Glutamatergic neuron (in vitro differentiated cells): ENCODE results near the gene POU2AF3. TPM values are rescaled to one million over a fixed set of nuclear protein-coding genes. Genes with fewer than 3 reads are reported as not detected.

ENCODE experiments used
- DNase-seq: peaks from one replicate; pipeline ENCODE4 v3.0.0; 2022
- H3K27ac Mint-ChIP-seq: one replicate; pipeline ENCODE4 v1.8.0; 2020; ENCODE audit warnings: mild to moderate bottlenecking, mixed read lengths, inconsistent platforms; ENCODE audit not compliant: unreplicated experiment
- H3K27me3 Mint-ChIP-seq: one replicate; pipeline ENCODE4 v1.8.0; 2020; ENCODE audit warnings: mild to moderate bottlenecking, moderate library complexity, mixed read lengths, inconsistent platforms; ENCODE audit not compliant: unreplicated experiment
- H3K36me3 Mint-ChIP-seq: one replicate; pipeline ENCODE4 v1.8.0; 2020; ENCODE audit warnings: mild to moderate bottlenecking, mixed read lengths, inconsistent platforms; ENCODE audit not compliant: unreplicated experiment
- H3K4me1 Mint-ChIP-seq: one replicate; pipeline ENCODE4 v1.8.0; 2020; ENCODE audit warnings: mild to moderate bottlenecking, low read depth, mixed read lengths, inconsistent platforms; ENCODE audit not compliant: unreplicated experiment
- H3K4me3 Mint-ChIP-seq: one replicate; pipeline ENCODE4 v1.8.0; 2020; ENCODE audit warnings: mild to moderate bottlenecking, mixed read lengths, inconsistent platforms; ENCODE audit not compliant: unreplicated experiment
- H3K9me3 Mint-ChIP-seq: one replicate; pipeline ENCODE4 v1.8.0; 2020; ENCODE audit warnings: mild to moderate bottlenecking, moderate library complexity, mixed read lengths, inconsistent platforms; ENCODE audit not compliant: unreplicated experiment
- long read RNA-seq: library from polyadenylated mRNA; unstranded; transcript quantifications from one replicate; pipeline ENCODE4 v2.0.0, GENCODE V29; 2020; ENCODE audit not compliant: unreplicated experiment
- total RNA-seq: library from RNA; stranded (reverse); fragmentation: NEBNext Ultra II Directional; extraction: Animal tissue kit (Norgen Biotek cat#: 25700); gene quantifications from one replicate; pipeline ENCODE4 v1.2.1, GENCODE V29; 2021; ENCODE audit not compliant: unreplicated experiment
- TF ChIP-seq, protein P1 (sequence below): fragments of 200-600 bp; sonication (generic); IDR thresholded peaks from one replicate; pipeline ENCODE4 v1.5.0; 2021; ENCODE audit not compliant: partially characterized antibody, unreplicated experiment

POU2AF3 gene, protein sequence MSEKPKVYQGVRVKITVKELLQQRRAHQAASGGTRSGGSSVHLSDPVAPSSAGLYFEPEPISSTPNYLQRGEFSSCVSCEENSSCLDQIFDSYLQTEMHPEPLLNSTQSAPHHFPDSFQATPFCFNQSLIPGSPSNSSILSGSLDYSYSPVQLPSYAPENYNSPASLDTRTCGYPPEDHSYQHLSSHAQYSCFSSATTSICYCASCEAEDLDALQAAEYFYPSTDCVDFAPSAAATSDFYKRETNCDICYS
- not detected for total RNA-seq
- long read RNA-seq, result 0 reads

DNA sequence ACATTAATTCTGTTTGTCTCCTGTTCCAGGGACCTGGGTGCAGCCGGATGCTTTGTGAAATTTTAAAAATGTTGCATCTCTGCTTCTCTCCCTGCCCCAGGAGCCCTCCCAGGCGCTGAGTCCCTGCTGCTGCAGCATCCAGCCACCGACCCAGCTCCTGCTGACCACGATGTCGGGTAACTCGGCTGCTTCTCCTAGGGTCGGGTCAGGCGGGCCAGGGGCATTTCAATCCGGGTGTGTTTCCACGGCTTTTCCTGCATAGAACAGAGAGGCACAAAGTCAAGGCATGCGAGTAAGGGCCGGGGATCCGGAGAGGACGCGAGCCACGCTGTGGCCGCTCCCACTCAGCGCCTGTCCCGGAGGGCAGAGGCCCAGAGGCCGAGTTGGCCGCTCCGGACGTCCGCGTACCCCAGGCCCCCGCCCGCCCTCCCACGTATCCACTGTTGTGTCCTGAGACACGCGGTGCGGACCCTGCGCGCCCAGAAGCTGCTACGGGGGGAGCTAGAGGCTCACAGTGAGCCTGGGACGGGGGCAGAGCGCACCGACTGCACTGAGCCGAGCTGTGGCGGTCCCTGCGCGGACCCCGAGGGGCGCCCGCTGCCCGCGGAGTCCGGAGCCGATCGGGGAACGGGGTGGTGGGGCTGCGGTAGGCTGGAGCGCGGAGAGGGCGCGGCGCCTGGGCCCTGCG is at the start of gene POU2AF3:
Gene POU2AF3 (plus strand): TSS at position 134 of the 688 bp plus-strand sequence. CDS start 36 bp downstream, at position 170.
- peaks cover 2% of the 10 kb centered on the region for H3K27me3 Mint-ChIP-seq
- DNase-seq, result peak; percentile 36
- TF ChIP-seq, protein P1, sequence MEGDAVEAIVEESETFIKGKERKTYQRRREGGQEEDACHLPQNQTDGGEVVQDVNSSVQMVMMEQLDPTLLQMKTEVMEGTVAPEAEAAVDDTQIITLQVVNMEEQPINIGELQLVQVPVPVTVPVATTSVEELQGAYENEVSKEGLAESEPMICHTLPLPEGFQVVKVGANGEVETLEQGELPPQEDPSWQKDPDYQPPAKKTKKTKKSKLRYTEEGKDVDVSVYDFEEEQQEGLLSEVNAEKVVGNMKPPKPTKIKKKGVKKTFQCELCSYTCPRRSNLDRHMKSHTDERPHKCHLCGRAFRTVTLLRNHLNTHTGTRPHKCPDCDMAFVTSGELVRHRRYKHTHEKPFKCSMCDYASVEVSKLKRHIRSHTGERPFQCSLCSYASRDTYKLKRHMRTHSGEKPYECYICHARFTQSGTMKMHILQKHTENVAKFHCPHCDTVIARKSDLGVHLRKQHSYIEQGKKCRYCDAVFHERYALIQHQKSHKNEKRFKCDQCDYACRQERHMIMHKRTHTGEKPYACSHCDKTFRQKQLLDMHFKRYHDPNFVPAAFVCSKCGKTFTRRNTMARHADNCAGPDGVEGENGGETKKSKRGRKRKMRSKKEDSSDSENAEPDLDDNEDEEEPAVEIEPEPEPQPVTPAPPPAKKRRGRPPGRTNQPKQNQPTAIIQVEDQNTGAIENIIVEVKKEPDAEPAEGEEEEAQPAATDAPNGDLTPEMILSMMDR, result no peak
- no peaks in the 10 kb centered on the region for H3K9me3 Mint-ChIP-seq
- H3K4me3 Mint-ChIP-seq, result peak within 1 kb of the TSS; percentile 84
- H3K36me3 Mint-ChIP-seq, result no peaks in the 10 kb centered on the region
- H3K4me1 Mint-ChIP-seq, result peaks cover 11% of the 10 kb centered on the region
- H3K27ac Mint-ChIP-seq, result no peak within 1 kb of the TSS

DNA sequence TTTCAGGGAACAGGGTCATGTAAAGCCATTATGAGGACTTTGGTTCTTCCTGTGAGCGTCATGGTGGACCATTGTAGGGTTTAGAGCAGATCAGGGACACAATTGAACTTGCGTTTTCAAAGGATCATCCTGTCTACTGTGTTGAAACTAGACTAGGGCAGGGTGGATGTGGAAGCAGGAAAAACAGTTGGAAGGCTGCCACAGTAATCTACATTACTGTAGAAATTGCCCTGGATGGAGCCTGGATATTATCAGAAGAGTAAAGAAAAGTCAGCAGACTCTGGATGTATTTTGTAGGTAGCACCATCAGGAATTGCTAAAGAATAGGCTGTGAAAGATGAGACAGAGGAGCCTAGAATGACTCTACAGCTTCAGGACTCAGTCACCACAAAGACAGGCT is 47.4 kb upstream of the POU2AF3 start:
- TF ChIP-seq, protein P1, result no peak
- Mint-ChIP-seq H3K9me3 (no peaks in the 10 kb centered on the region), H3K27ac (no peak overlapping the region), H3K36me3 (no peaks in the 10 kb centered on the region), H3K27me3 (no peaks in the 10 kb centered on the region), H3K4me1 (peaks cover 2% of the 10 kb centered on the region), H3K4me3 (no peak overlapping the region)
- DNase-seq, result no peak

DNA sequence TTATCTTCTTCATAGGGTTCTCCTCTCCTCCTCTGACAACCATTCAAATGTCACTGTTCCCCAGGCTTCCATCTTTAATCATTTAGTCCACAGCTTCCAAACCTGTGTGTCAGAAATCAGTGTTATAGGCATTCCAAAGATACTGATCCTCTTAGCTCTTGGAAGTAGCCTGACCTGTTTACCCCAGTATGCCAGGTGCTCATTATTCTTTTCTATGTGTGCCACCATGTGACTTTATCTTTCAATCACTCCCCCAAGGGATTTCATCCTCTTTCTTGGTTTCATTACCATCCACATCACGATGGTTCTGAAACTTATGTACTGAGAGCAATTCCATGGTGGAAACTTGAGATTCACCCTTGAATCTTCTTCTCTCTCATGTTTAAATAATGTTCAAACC is 45.2 kb upstream of the POU2AF3 start:
- no peaks in the 10 kb centered on the region for H3K9me3 Mint-ChIP-seq
- no peak overlapping the region for H3K27ac Mint-ChIP-seq
- no peak for DNase-seq
- no peaks in the 10 kb centered on the region for H3K36me3 Mint-ChIP-seq
- peaks cover 5% of the 10 kb centered on the region for H3K4me1 Mint-ChIP-seq
- TF ChIP-seq, protein P1, result no peak
- H3K4me3 Mint-ChIP-seq, result no peak overlapping the region
- no peaks in the 10 kb centered on the region for H3K27me3 Mint-ChIP-seq

DNA sequence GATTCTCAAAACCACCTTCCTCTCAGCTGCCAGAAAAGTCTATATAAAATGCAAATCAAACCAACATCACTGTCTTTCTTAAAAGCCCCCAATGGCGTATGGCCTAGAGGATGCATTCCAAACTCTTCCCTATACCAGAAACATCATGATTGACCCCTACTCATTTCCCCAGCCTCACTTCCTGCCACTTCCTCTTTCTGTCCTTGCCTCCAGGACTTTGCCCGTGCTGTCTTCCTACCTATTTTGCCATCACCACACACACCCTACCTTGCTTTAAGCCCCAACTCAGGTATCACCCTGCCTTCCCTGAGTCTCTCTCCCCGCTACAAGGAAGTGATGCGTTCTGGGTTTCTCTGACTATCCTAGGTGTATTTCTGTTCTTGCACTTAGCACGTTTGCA is 44.7 kb upstream of the POU2AF3 start:
- no peaks in the 10 kb centered on the region for H3K36me3 Mint-ChIP-seq
- H3K9me3 Mint-ChIP-seq, result no peaks in the 10 kb centered on the region
- no peak overlapping the region for H3K4me3 Mint-ChIP-seq
- H3K4me1 Mint-ChIP-seq, result peaks cover 5% of the 10 kb centered on the region
- no peak for DNase-seq
- TF ChIP-seq, protein P1, result no peak
- H3K27me3 Mint-ChIP-seq, result no peaks in the 10 kb centered on the region
- H3K27ac Mint-ChIP-seq, result no peak overlapping the region

DNA sequence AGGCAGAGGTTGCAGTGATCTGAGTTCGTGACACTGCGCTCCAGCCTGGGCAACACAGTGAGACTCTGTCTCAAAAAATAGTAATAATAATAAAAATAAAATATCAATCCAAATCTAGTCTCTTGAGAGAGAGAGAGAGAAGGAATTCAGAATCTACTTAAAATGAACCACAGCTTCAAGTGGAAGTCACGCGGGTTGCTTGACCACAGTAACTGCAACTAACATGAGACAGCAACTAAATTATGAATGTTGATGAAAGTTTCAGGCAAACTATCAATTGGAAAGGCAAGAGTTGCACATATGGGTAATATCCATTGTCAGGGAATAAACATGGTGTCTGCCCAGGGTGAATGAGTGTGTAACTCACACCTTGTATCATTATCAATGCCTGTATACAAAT is 40.3 kb upstream of the POU2AF3 start:
- Mint-ChIP-seq H3K4me3 (no peak overlapping the region), H3K9me3 (no peaks in the 10 kb centered on the region)

More for the DNA sequence above, 40.3 kb upstream of the POU2AF3 start:
- TF ChIP-seq, protein P1, result no peak
- H3K4me1 Mint-ChIP-seq, result peaks cover 5% of the 10 kb centered on the region
- H3K27ac Mint-ChIP-seq, result no peak overlapping the region
- H3K27me3 Mint-ChIP-seq, result no peaks in the 10 kb centered on the region
- H3K36me3 Mint-ChIP-seq, result no peaks in the 10 kb centered on the region
- DNase-seq, result no peak
